ENCODE data around the gene SMIM29. TPM values are rescaled to one million over a fixed set of nuclear protein-coding genes. Genes with fewer than 3 reads are reported as not detected.
A peak's percentile ranks its signal among the peaks of the same experiment; 100 is the strongest.

Gene SMIM29
- total RNA-seq, 1 donor from 2014 or later = 13.9 TPM

DNA sequence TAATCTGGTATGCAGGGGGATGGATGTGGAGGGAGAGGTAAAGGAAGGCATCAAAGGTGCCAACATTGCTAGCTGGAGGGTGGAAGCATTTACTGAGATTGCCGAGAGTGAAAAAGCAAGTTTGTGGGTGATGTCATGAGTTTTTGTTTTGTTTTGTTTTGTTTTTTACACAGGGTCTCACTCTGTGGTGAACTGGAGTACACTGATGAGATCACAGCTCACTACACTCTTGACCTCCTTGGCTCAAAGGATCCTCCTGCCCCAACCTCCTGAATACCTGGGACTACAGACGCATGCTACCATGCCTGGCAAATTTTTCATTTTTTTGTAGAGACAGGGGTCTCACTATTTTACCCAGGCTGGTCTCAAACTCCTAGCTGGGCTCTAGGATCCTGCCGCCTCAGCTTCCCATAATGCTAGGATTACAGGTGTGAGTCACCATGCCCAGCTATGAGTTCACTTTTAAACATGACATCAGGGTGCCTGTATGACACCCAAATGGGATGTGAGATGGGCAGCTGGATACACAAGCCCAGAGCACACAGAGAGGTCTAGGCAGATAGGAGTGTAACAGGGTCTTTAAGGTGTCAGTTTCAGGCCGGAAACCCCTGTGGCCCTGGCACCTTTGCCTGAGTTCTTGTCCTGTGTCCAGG, 47.2 kb downstream of the SMIM29 start:
- no peaks in the 10 kb centered on the region for H3K27me3 ChIP-seq (ENCODE audit: insufficient read depth, low read length)
- peak overlapping the region; percentile 60 for H3K4me3 Mint-ChIP-seq (ENCODE audit: unreplicated experiment)
- no peaks in the 10 kb centered on the region for H3K79me2 ChIP-seq (ENCODE audit: insufficient read depth, low read length)
- H3K27me3 Mint-ChIP-seq (ENCODE audit: low read depth, unreplicated experiment) = peaks cover 12% of the 10 kb centered on the region
- no peak for DNase-seq (ENCODE audit: low read depth)
- H4K20me1 ChIP-seq (ENCODE audit: insufficient read depth, low read length) = no peaks in the 10 kb centered on the region
- no peak overlapping the region for H3K9ac ChIP-seq (ENCODE audit: low read length)
- H3K36me3 ChIP-seq (ENCODE audit: insufficient read depth, low read length) = no peaks in the 10 kb centered on the region
- H3K4me3 ChIP-seq (ENCODE audit: insufficient read depth, low read depth, low read length) = no peak overlapping the region
- FAIRE-seq = no peak
- no peak overlapping the region for H3K4me2 ChIP-seq (ENCODE audit: low read length)
- H3K4me1 ChIP-seq (ENCODE audit: insufficient read depth, low read length) = peaks cover 2% of the 10 kb centered on the region
- H3K4me1 Mint-ChIP-seq (ENCODE audit: low read depth, unreplicated experiment) = no peaks in the 10 kb centered on the region
- no peaks in the 10 kb centered on the region for H3K36me3 Mint-ChIP-seq (ENCODE audit: low read depth, unreplicated experiment)
- H3K9me3 ChIP-seq (ENCODE audit: insufficient read depth, low read depth, low read length) = peaks cover 5% of the 10 kb centered on the region
- no peak overlapping the region for H3K27ac ChIP-seq (ENCODE audit: low read depth, low read length)
- peak overlapping the region; percentile 80 for H3K27ac Mint-ChIP-seq (ENCODE audit: unreplicated experiment)
- H3K9me3 Mint-ChIP-seq (ENCODE audit: unreplicated experiment) = no peaks in the 10 kb centered on the region
- TF ChIP-seq, protein P1, sequence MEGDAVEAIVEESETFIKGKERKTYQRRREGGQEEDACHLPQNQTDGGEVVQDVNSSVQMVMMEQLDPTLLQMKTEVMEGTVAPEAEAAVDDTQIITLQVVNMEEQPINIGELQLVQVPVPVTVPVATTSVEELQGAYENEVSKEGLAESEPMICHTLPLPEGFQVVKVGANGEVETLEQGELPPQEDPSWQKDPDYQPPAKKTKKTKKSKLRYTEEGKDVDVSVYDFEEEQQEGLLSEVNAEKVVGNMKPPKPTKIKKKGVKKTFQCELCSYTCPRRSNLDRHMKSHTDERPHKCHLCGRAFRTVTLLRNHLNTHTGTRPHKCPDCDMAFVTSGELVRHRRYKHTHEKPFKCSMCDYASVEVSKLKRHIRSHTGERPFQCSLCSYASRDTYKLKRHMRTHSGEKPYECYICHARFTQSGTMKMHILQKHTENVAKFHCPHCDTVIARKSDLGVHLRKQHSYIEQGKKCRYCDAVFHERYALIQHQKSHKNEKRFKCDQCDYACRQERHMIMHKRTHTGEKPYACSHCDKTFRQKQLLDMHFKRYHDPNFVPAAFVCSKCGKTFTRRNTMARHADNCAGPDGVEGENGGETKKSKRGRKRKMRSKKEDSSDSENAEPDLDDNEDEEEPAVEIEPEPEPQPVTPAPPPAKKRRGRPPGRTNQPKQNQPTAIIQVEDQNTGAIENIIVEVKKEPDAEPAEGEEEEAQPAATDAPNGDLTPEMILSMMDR (IDR thresholded peaks at IDR 0.05; ENCODE audit: insufficient read depth, low read depth, low read length) = no peak
- TF ChIP-seq EZH2 (IDR thresholded peaks at IDR 0.05; ENCODE audit: insufficient read depth, low read length) = no peak
- no peak overlapping the region for H2AFZ ChIP-seq (ENCODE audit: low read depth, low read length)

DNA sequence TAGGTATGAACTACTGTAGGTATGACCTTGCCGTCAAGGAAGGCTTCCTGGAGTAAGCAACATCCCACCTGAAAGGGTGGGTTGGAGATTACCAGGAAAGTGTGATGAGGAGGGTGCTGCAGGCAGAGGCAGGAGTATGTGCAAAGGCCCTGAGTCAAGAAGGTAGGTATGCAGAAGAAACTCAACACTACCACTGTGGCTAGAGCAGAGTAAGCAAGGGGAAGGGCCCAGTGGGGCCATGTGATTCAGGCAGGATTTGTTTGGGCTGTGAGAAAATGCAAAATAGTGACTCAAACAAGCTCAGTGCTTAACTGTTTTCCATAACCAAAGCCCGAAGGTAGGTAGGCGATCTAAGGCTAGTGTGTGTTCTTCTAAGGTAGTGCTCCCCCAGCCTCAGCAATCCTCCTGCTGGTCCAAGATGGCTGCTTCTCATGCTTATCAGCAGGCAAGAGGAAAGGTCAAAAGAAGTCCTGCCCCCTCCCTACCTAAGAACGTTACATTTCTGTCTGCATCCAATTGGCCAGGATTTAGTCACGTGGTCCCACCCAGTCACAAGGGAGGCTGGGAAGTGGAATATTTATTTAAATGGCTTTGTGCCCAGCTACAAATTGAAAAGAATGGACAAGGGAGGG, 48.4 kb downstream of the SMIM29 start:
- no peaks in the 10 kb centered on the region for H3K36me3 ChIP-seq (ENCODE audit: insufficient read depth, low read length)
- no peak overlapping the region for H3K4me3 ChIP-seq (ENCODE audit: insufficient read depth, low read depth, low read length)
- peaks cover 5% of the 10 kb centered on the region for H3K9me3 ChIP-seq (ENCODE audit: insufficient read depth, low read depth, low read length)
- Mint-ChIP-seq H3K4me3 (ENCODE audit: unreplicated experiment) (no peak overlapping the region), H3K36me3 (ENCODE audit: low read depth, unreplicated experiment) (no peaks in the 10 kb centered on the region), H3K9me3 (ENCODE audit: unreplicated experiment) (no peaks in the 10 kb centered on the region), H3K27ac (ENCODE audit: unreplicated experiment) (no peak overlapping the region), H3K4me1 (ENCODE audit: low read depth, unreplicated experiment) (no peaks in the 10 kb centered on the region), H3K27me3 (ENCODE audit: low read depth, unreplicated experiment) (peaks cover 9% of the 10 kb centered on the region)
- H2AFZ ChIP-seq (ENCODE audit: low read depth, low read length) = no peak overlapping the region
- TF ChIP-seq EZH2 (IDR thresholded peaks at IDR 0.05; ENCODE audit: insufficient read depth, low read length) = no peak
- TF ChIP-seq, protein P1 (IDR thresholded peaks at IDR 0.05; ENCODE audit: insufficient read depth, low read depth, low read length) = no peak
- H3K27me3 ChIP-seq (ENCODE audit: insufficient read depth, low read length) = no peaks in the 10 kb centered on the region
- H3K9ac ChIP-seq (ENCODE audit: low read length) = no peak overlapping the region
- H3K27ac ChIP-seq (ENCODE audit: low read depth, low read length) = no peak overlapping the region
- DNase-seq (ENCODE audit: low read depth) (no peak), FAIRE-seq (no peak)
- no peaks in the 10 kb centered on the region for H3K79me2 ChIP-seq (ENCODE audit: insufficient read depth, low read length)
- H3K4me1 ChIP-seq (ENCODE audit: insufficient read depth, low read length) = peaks cover 5% of the 10 kb centered on the region
- no peaks in the 10 kb centered on the region for H4K20me1 ChIP-seq (ENCODE audit: insufficient read depth, low read length)
- H3K4me2 ChIP-seq (ENCODE audit: low read length) = no peak overlapping the region

DNA sequence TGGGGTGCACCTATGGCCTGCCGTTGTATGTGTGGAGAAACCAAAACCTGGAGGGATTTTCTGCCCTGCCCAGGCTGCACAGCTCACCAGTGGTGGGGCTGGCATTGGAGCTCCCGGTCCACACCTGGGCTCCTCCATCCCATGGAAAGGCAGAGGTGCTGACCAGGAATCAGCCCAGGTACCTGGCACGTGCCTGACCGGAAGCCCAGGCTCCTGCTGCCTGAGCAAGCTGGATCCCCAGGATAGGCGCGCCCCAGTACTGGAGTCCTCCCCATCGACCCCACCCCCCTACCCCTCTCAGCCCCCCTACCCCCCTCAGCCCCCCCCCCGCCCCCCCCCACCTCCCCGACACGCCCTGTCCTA, 52.0 kb downstream of the SMIM29 start:
- Histone ChIP-seq H3K79me2 (ENCODE audit: insufficient read depth, low read length) (no peaks in the 10 kb centered on the region), H2AFZ (ENCODE audit: low read depth, low read length) (peak overlapping the region; percentile 99), H3K9ac (ENCODE audit: low read length) (peak overlapping the region; percentile 68), H3K4me1 (ENCODE audit: insufficient read depth, low read length) (peaks cover 5% of the 10 kb centered on the region), H3K27me3 (ENCODE audit: insufficient read depth, low read length) (no peaks in the 10 kb centered on the region), H3K4me3 (ENCODE audit: insufficient read depth, low read depth, low read length) (peak overlapping the region; percentile 64), H4K20me1 (ENCODE audit: insufficient read depth, low read length) (no peaks in the 10 kb centered on the region), H3K27ac (ENCODE audit: low read depth, low read length) (no peak overlapping the region), H3K9me3 (ENCODE audit: insufficient read depth, low read depth, low read length) (peaks cover under 1% of the 10 kb centered on the region), H3K4me2 (ENCODE audit: low read length) (peak overlapping the region; percentile 97), H3K36me3 (ENCODE audit: insufficient read depth, low read length) (no peaks in the 10 kb centered on the region)
- no peak overlapping the region for H3K27ac Mint-ChIP-seq (ENCODE audit: unreplicated experiment)
- DNase-seq (ENCODE audit: low read depth) (no peak), FAIRE-seq (no peak)
- H3K27me3 Mint-ChIP-seq (ENCODE audit: low read depth, unreplicated experiment) = peaks cover 13% of the 10 kb centered on the region
- H3K36me3 Mint-ChIP-seq (ENCODE audit: low read depth, unreplicated experiment) = no peaks in the 10 kb centered on the region
- H3K4me1 Mint-ChIP-seq (ENCODE audit: low read depth, unreplicated experiment) = no peaks in the 10 kb centered on the region
- TF ChIP-seq EZH2 (IDR thresholded peaks at IDR 0.05; ENCODE audit: insufficient read depth, low read length) = no peak
- TF ChIP-seq, protein P1 (IDR thresholded peaks at IDR 0.05; ENCODE audit: insufficient read depth, low read depth, low read length) = no peak
- no peaks in the 10 kb centered on the region for H3K9me3 Mint-ChIP-seq (ENCODE audit: unreplicated experiment)
- H3K4me3 Mint-ChIP-seq (ENCODE audit: unreplicated experiment) = no peak overlapping the region
